LNCaP clone FGC (cell line): ENCODE measurements around the gene CMPK1.

Experiments
- DNase-seq: peaks from one replicate; pipeline ENCODE4 v3.0.0-alpha.2; 2011; ENCODE audit warnings: low read depth
- H3K4me3 ChIP-seq: 2 replicates; pipeline ENCODE4 v1.5.1; 2011; ENCODE audit warnings: mild to moderate bottlenecking, low read depth, low read length, control low read depth
- CTCF ChIP-seq: IDR thresholded peaks from 2 replicates; pipeline ENCODE4 v1.5.1; 2012; ENCODE audit warnings: mild to moderate bottlenecking; ENCODE audit not compliant: control insufficient read depth, insufficient read depth; ENCODE audit errors: extremely low read depth

CMPK1 gene

GRCh38 chr1:47410068-47410455 lies 76.5 kb downstream of the CMPK1 start:
- no peak for DNase-seq
- TF ChIP-seq CTCF, result no peak
- no peak overlapping the region for H3K4me3 ChIP-seq

- no peak overlapping the region for H3K4me3 ChIP-seq
- no peak for TF ChIP-seq CTCF
- DNase-seq, result no peak
Observed at GRCh38 chr1:47411436-47411835, 77.8 kb downstream of the CMPK1 start.

- H3K4me3 ChIP-seq, result no peak overlapping the region
- no peak for TF ChIP-seq CTCF
- DNase-seq, result no peak
Observed at GRCh38 chr1:47412437-47412836, 78.8 kb downstream of the CMPK1 start.

GRCh38 chr1:47415728-47416318 lies 82.2 kb downstream of the CMPK1 start, which contains the start of gene FOXE3:
Gene FOXE3, plus strand, starts transcription at chr1:47416285. Its CDS starts 31 bp downstream, at chr1:47416316.
- H3K4me3 ChIP-seq, result no peak within 1 kb of the TSS

GRCh38 chr1:47416319-47417169 lies 83.0 kb downstream of the CMPK1 start:
- no peak for DNase-seq
- H3K4me3 ChIP-seq, result no peak overlapping the region
- TF ChIP-seq CTCF, result no peak

More at GRCh38 chr1:47415728-47416318, 82.2 kb downstream of the CMPK1 start, which contains the start of gene FOXE3:
- no peak for DNase-seq
- no peak for TF ChIP-seq CTCF

- TF ChIP-seq CTCF, result no peak
- no peak for DNase-seq
- no peak overlapping the region for H3K4me3 ChIP-seq
Observed at GRCh38 chr1:47417170-47418044, 83.8 kb downstream of the CMPK1 start.
